ENCODE data around the gene FKBP1C.
"Not testable (repeated sequence)": the region's sequence is repeated elsewhere in the genome, so short reads cannot be mapped to it uniquely, and the experiment has no call there.

Gene FKBP1C

GRCh38 chr6:63211343-63211742, at the start of gene FKBP1C:
FKBP1C (plus strand) TSS chr6:63211469.
- DNase-seq (ENCODE audit: low read depth, low spot score); H3K4me3 ChIP-seq (ENCODE audit: low read depth, low read length); in situ Hi-C loops (cut with HindIII; ENCODE audit: low sequenced_read_pairs): not testable (repeated sequence)

- H3K4me3 ChIP-seq (ENCODE audit: low read depth, low read length); DNase-seq (ENCODE audit: low read depth, low spot score); in situ Hi-C loops (cut with HindIII; ENCODE audit: low sequenced_read_pairs): not testable (repeated sequence)
Measured at GRCh38 chr6:63164047-63164803, 47.0 kb upstream of the FKBP1C start.

- no peak for DNase-seq (ENCODE audit: low read depth, low spot score)
- H3K4me3 ChIP-seq (ENCODE audit: low read depth, low read length) = no peak overlapping the region
- in situ Hi-C loops (cut with HindIII; ENCODE audit: low sequenced_read_pairs) = no loop called here
- TF ChIP-seq CTCF (IDR thresholded peaks at IDR 0.05; ENCODE audit: low read depth, low read length) = no peak
Measured at GRCh38 chr6:63174173-63174572, 37.1 kb upstream of the FKBP1C start.

- DNase-seq (ENCODE audit: low read depth, low spot score) = no peak
- TF ChIP-seq CTCF (IDR thresholded peaks at IDR 0.05; ENCODE audit: low read depth, low read length) = no peak
- in situ Hi-C loops (cut with HindIII; ENCODE audit: low sequenced_read_pairs) = no loop called here
- H3K4me3 ChIP-seq (ENCODE audit: low read depth, low read length) = no peak overlapping the region
Measured at GRCh38 chr6:63176181-63176580, 35.1 kb upstream of the FKBP1C start.

GRCh38 chr6:63180367-63180766, 30.9 kb upstream of the FKBP1C start:
- no peak overlapping the region for H3K4me3 ChIP-seq (ENCODE audit: low read depth, low read length)
- no peak for DNase-seq (ENCODE audit: low read depth, low spot score)
- in situ Hi-C loops (cut with HindIII; ENCODE audit: low sequenced_read_pairs) = no loop called here
- TF ChIP-seq CTCF (IDR thresholded peaks at IDR 0.05; ENCODE audit: low read depth, low read length) = no peak

- TF ChIP-seq CTCF (IDR thresholded peaks at IDR 0.05; ENCODE audit: low read depth, low read length) = no peak
Measured at GRCh38 chr6:63186970-63187369, 24.3 kb upstream of the FKBP1C start.

GRCh38 chr6:63188828-63189227, 22.4 kb upstream of the FKBP1C start:
- DNase-seq (ENCODE audit: low read depth, low spot score) = no peak
- no peak overlapping the region for H3K4me3 ChIP-seq (ENCODE audit: low read depth, low read length)
- in situ Hi-C loops (cut with HindIII; ENCODE audit: low sequenced_read_pairs) = no loop called here
- TF ChIP-seq CTCF (IDR thresholded peaks at IDR 0.05; ENCODE audit: low read depth, low read length) = no peak

More at GRCh38 chr6:63186970-63187369, 24.3 kb upstream of the FKBP1C start:
- H3K4me3 ChIP-seq (ENCODE audit: low read depth, low read length) = no peak overlapping the region
- DNase-seq (ENCODE audit: low read depth, low spot score) = no peak
- in situ Hi-C loops (cut with HindIII; ENCODE audit: low sequenced_read_pairs) = no loop called here
